ENCODE measurements around the gene PCLO. TPM values are rescaled to one million over a fixed set of nuclear protein-coding genes. Genes with fewer than 3 reads are reported as not detected.
"Not testable (repeated sequence)": the region's sequence is repeated elsewhere in the genome, so short reads cannot be mapped to it uniquely, and the experiment has no call there.

Gene PCLO
- total RNA-seq, 1 experiment from 2014 or later: 3.1 TPM

DNA sequence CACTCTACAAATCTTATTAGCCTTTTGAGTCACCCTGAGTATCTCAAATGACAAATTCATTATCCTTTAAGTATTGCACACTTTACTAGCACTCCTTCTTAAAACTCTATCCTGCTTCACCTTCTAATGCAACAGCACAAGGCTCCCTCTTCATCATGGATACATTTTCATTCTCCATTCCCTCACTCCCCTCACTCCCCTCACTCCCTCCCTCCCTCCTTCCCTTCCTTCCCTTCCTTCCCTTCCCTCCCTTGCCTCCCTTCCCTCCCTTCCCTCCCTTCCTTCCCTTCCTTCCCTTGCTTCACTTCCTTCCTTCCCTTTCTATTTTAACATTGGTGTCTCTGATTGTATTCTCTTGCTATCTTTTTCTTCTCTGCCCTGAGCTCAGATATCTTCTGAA lies 130.5 kb downstream of the PCLO start:
- TF ChIP-seq, protein P1, sequence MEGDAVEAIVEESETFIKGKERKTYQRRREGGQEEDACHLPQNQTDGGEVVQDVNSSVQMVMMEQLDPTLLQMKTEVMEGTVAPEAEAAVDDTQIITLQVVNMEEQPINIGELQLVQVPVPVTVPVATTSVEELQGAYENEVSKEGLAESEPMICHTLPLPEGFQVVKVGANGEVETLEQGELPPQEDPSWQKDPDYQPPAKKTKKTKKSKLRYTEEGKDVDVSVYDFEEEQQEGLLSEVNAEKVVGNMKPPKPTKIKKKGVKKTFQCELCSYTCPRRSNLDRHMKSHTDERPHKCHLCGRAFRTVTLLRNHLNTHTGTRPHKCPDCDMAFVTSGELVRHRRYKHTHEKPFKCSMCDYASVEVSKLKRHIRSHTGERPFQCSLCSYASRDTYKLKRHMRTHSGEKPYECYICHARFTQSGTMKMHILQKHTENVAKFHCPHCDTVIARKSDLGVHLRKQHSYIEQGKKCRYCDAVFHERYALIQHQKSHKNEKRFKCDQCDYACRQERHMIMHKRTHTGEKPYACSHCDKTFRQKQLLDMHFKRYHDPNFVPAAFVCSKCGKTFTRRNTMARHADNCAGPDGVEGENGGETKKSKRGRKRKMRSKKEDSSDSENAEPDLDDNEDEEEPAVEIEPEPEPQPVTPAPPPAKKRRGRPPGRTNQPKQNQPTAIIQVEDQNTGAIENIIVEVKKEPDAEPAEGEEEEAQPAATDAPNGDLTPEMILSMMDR (conservative IDR thresholded peaks at IDR 0.05): no peak
- DNase-seq: no peak

DNA sequence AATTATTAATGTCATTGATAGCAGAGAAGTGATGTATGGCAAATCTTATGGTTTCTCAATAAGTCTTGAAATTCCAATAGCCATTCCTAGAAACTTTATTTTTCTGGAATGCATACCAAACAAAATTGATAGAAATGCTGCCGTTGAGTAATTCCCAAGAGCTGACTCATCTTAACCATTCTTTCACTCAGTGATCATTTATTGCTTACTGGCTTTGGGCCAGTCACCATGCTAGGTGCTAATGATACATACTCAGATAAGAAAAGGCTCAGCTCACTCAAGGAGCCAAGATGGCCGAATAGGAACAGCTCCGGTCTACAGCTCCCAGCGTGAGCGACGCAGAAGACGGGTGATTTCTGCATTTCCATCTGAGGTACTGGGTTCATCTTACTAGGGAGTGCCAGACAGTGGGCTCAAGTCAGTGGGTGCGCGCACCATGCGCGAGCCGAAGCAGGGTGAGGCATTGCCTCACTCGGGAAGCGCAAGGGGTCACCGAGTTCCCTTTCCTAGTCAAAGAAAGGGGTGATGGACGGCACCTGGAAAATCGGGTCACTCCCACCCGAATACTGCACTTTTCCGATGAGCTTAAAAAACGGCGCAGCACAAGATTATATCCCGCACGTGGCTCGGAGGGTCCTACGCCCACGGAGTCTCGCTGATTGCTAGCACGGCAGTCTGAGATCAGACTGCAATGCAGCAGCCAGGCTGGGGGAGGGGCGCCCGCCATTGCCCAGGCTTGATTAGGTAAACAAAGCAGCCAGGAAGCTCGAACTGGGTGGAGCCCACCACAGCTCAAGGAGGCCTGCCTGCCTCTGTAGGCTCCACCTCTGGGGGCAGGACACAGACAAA lies 138.6 kb downstream of the PCLO start:
- Mint-ChIP-seq H3K27ac (peak overlapping the region; percentile 57 to 97 (median 94); a peak in 4 of 7 replicates), H3K4me3 (peak overlapping the region in 1 of 2 experiments; percentile 38; a peak in 3 of 5 replicates), H3K36me3 (ENCODE audit: insufficient read depth in 1 of 3, low read depth in 3 of 3) (peaks cover 0 to 12% (median 4%) of the 10 kb centered on the region in 3 experiments; a peak in 3 of 7 replicates)
- H3K79me1 ChIP-seq (ENCODE audit: insufficient read depth, low read depth, low read length, poor library complexity, severe bottlenecking); H3K79me2 ChIP-seq (ENCODE audit: insufficient read depth, low read length); H3K23me2 ChIP-seq (ENCODE audit: insufficient read length, low read depth, low read length, poor library complexity, severe bottlenecking); H3K9me3 ChIP-seq (ENCODE audit: control insufficient read depth, low read depth, low read length); H4K5ac ChIP-seq (ENCODE audit: insufficient read length, low read depth, low read length); H2AFZ ChIP-seq (ENCODE audit: low read length); H3K23ac ChIP-seq (ENCODE audit: insufficient read length, low read depth, low read length); H3K4me1 Mint-ChIP-seq; H3K9ac ChIP-seq (ENCODE audit: extremely low read depth, insufficient read length, low read length); H2BK120ac ChIP-seq (ENCODE audit: low read depth, low read length, poor library complexity, severe bottlenecking); H3K27ac ChIP-seq (ENCODE audit: insufficient read length, low read depth, low read length); H2BK5ac ChIP-seq (ENCODE audit: insufficient read length, low read length); H2BK20ac ChIP-seq (ENCODE audit: low read depth, low read length, poor library complexity, severe bottlenecking); H3K27me3 ChIP-seq (ENCODE audit: insufficient read depth, low read length); H4K91ac ChIP-seq (ENCODE audit: insufficient read length, low read depth, low read length); H3K4ac ChIP-seq (ENCODE audit: low read depth, low read length); H3K14ac ChIP-seq (ENCODE audit: insufficient read depth, low read length); H4K20me1 ChIP-seq (ENCODE audit: control insufficient read depth, insufficient read depth, insufficient read length); H2BK15ac ChIP-seq (ENCODE audit: low read depth, low read length); H3K27me3 Mint-ChIP-seq (ENCODE audit: low read depth); H3K9me3 Mint-ChIP-seq; H3T11ph ChIP-seq (ENCODE audit: low read length); H2AK5ac ChIP-seq (ENCODE audit: insufficient read length, low read length); H3K56ac ChIP-seq (ENCODE audit: insufficient read length, low read depth, low read length); H2BK12ac ChIP-seq (ENCODE audit: insufficient read length, low read depth, low read length); H4K8ac ChIP-seq (replicated peaks; ENCODE audit: insufficient read length, low read depth, low read length); H3K4me1 ChIP-seq (ENCODE audit: insufficient read depth, low read length); H3K4me2 ChIP-seq (ENCODE audit: insufficient read depth, insufficient read length, low read length): not testable (repeated sequence)
- WGBS (ENCODE audit: extremely low coverage, insufficient read length, low lambda C conversion rate): no CpG with 5 or more reads among the region's 31 CpGs
- H3K18ac ChIP-seq (ENCODE audit: insufficient read length, low read depth, low read length): peak overlapping the region; percentile 58
- DNase-seq: peak; percentile 52

More for the DNA sequence above, 130.5 kb downstream of the PCLO start:
- Mint-ChIP-seq H3K4me3 (no peak overlapping the region), H3K36me3 (ENCODE audit: insufficient read depth in 1 of 3, low read depth in 3 of 3) (no peaks in the 10 kb centered on the region), H3K27ac (peak overlapping the region in 1 of 3 experiments; percentile 29; a peak in 1 of 7 replicates), H3K27me3 (ENCODE audit: low read depth) (no peaks in the 10 kb centered on the region), H3K4me1 (peaks cover 7 to 8% of the 10 kb centered on the region in 2 experiments; a peak in 3 of 4 replicates), H3K9me3 (no peaks in the 10 kb centered on the region)
- H3K23ac ChIP-seq (ENCODE audit: insufficient read length, low read depth, low read length): no peak overlapping the region
- no peak overlapping the region for H3K4me2 ChIP-seq (ENCODE audit: insufficient read depth, insufficient read length, low read length)
- no peak overlapping the region for H2BK20ac ChIP-seq (ENCODE audit: low read depth, low read length, poor library complexity, severe bottlenecking)
- no peak overlapping the region for H2AFZ ChIP-seq (ENCODE audit: low read length)
- no peaks in the 10 kb centered on the region for H3K27me3 ChIP-seq (ENCODE audit: insufficient read depth, low read length)
- H2BK15ac ChIP-seq (ENCODE audit: low read depth, low read length): no peak overlapping the region
- no peaks in the 10 kb centered on the region for H3K79me1 ChIP-seq (ENCODE audit: insufficient read depth, low read depth, low read length, poor library complexity, severe bottlenecking)
- H2BK5ac ChIP-seq (ENCODE audit: insufficient read length, low read length): no peak overlapping the region
- H3K4me1 ChIP-seq (ENCODE audit: insufficient read depth, low read length): no peaks in the 10 kb centered on the region
- no peak overlapping the region for H2BK120ac ChIP-seq (ENCODE audit: low read depth, low read length, poor library complexity, severe bottlenecking)
- no peak overlapping the region for H4K5ac ChIP-seq (ENCODE audit: insufficient read length, low read depth, low read length)
- no peaks in the 10 kb centered on the region for H3K79me2 ChIP-seq (ENCODE audit: insufficient read depth, low read length)
- no peak overlapping the region for H3K27ac ChIP-seq (ENCODE audit: insufficient read length, low read depth, low read length)
- no peak overlapping the region for H2BK12ac ChIP-seq (ENCODE audit: insufficient read length, low read depth, low read length)
- no peaks in the 10 kb centered on the region for H3K23me2 ChIP-seq (ENCODE audit: insufficient read length, low read depth, low read length, poor library complexity, severe bottlenecking)
- no peak overlapping the region for H4K91ac ChIP-seq (ENCODE audit: insufficient read length, low read depth, low read length)
- H4K20me1 ChIP-seq (ENCODE audit: control insufficient read depth, insufficient read depth, insufficient read length): no peaks in the 10 kb centered on the region
- H3K56ac ChIP-seq (ENCODE audit: insufficient read length, low read depth, low read length): no peak overlapping the region
- H3K9me3 ChIP-seq (ENCODE audit: control insufficient read depth, low read depth, low read length): no peaks in the 10 kb centered on the region
- H3K18ac ChIP-seq (ENCODE audit: insufficient read length, low read depth, low read length): no peak overlapping the region
- H2AK5ac ChIP-seq (ENCODE audit: insufficient read length, low read length): no peak overlapping the region
- H3K9ac ChIP-seq (ENCODE audit: extremely low read depth, insufficient read length, low read length): no peak overlapping the region
- H3T11ph ChIP-seq (ENCODE audit: low read length): no peak overlapping the region
- no peak overlapping the region for H3K4ac ChIP-seq (ENCODE audit: low read depth, low read length)
- H3K14ac ChIP-seq (ENCODE audit: insufficient read depth, low read length): no peak overlapping the region
- H4K8ac ChIP-seq (replicated peaks; ENCODE audit: insufficient read length, low read depth, low read length): no peak overlapping the region
